Activated CD8-positive, alpha-beta memory T cell treated with anti-CD3 and anti-CD28 coated beads, Interleukin-2, amount 50 U/mL, for 1 hour (primary cell): Measurements from ENCODE around the gene ZNF681.
A peak's percentile ranks its signal among the peaks of the same experiment; 100 is the strongest.
"Not testable (repeated sequence)": the region's sequence is repeated elsewhere in the genome, so short reads cannot be mapped to it uniquely, and the experiment has no call there.

ENCODE experiments used
- DNase-seq: peaks from one replicate; pipeline ENCODE4 v3.0.0-alpha.2; 2020; ENCODE audit errors: extremely low read depth

Gene ZNF681

DNA sequence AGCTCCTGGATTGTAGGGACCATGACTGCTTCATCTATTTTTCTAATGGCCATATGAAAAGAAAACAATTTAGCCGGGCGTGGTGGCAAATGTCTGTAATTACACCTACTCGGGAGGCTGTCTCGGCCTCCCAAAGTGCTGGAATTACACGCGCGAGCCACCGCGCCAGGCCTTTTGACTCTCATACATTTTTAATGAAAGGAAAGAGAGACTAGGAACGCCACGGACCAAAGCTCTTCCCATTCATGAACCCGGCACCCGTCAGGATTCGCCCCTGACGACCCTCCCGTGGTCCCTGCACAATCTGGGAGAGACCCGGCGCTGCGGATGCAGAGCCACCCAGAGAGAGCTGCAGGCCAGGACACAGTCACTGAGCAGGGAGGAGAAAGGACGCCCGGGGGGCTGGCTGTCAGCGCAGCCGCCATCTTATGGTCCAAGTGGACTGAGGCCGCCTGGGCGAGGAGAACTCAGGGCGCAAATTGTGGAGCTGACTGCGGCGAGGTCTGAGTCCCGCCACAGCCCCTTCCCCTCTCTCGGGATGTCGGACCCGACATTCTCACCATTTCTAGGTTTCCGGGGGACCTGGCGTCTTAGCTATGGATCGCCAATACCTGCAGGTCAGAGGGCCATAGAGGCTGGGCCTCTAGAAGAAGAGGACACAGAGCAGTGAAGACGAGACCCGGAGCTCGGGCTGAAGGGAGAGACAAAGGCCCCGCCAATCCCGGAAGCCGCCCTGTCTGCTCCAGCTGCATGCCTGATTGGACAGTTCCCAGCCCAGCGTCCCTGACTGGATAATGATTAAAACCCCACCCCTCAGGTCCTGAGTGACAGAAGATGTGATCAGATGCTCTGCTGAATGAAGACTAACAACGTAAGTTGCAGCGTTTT is at the start of gene ZNF681:
Gene ZNF681 (minus strand): TSS at position 705 of the 888 bp plus-strand sequence. CDS start 142 bp downstream, at position 563.
- peak; percentile 77 for DNase-seq

DNA sequence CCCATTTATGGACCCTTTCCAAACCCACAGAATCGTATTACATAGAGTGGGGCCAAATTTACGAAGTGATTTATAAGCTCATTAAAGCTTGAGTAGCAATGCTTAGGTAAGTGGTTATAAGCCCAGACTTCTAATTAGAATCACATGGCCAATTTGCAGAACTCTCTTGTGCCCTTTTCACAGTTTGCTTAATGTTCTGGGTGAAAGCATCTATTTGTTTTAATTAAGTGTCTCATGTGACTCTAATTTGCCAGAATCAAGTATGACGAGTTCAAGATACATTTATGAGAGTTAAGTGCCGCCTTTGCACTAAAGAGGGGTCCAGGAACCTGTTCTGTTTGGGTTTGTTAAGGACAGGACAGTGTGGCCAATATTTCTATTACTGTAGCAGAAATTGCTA is 46.0 kb upstream of the ZNF681 start:
- DNase-seq, result no peak

DNA sequence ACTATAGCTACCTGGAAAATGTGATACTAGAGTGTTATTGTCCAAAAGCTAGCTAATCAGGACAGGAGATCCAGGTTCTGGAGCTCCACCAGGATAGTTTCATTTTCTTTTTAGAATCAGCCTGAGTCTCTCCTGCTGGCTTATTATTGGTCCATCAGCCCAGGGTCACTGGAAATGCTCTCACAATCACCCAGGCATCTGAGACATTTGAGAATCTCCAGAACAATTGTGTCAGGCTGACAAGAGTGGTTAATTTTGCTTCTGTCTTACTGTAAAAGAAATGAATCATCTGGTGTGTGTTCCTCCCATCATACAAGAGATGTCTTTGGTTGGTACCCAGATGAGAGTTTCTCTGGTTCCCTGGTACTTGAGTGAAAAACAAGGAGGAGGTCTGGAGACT is 43.6 kb upstream of the ZNF681 start:
- no peak for DNase-seq

DNA sequence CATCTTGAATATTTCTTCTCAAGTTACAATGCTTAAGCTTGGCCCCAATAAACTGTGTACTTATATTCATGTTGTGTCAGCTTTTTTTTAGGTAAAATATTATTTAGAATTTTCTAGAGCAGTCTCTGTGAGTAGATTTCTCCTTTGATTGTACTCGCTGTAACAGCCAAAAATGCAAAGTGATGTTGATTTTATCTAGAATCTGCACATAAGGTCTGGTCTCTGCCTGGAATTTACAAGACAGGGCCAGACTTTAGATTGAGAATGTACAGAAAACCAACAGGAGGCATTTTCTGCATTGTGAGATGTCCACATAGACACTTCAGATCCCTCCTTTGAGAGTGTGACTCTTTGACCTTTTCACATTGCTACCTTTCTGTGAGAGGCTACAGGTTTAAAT is 43.1 kb upstream of the ZNF681 start:
- DNase-seq, result no peak

DNA sequence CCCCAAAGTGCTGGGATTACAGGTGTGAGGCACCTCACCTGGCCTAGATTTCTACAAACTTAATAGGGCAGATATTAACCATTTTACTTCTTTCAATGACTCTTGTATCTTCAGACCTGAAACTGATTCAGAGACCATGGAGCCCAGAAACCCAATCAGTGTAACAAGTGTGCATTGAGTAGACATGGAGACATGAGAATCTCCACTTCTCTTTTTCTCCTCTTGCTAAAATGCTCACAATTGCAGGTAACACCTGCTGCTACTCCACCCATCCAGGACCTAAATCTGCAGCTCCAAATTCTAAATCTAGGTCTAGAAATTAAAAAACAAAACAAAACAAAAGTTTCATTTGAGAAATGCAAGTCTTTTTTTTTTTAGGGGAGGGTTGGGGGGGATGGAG is 42.2 kb upstream of the ZNF681 start:
- DNase-seq, result no peak

DNA sequence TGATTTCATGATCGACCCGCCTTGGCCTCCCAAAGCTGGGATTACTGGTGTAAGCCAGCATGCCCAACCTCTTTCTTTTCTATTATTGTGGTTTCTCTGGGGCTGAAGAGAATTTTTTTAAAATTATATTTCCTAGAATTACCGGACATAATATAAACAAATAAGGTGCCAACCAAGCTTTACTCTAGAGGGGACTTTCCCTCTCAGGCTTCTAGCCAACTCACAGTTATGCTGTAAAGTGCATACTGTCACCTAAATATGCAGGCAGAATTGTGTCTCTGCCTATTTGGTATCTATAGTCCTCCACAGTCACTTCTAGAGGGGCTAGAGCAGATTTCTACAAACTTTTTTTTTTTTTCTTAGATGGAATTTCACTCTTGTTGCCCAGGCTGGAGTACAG is 41.6 kb upstream of the ZNF681 start:
- DNase-seq, result no peak

DNA sequence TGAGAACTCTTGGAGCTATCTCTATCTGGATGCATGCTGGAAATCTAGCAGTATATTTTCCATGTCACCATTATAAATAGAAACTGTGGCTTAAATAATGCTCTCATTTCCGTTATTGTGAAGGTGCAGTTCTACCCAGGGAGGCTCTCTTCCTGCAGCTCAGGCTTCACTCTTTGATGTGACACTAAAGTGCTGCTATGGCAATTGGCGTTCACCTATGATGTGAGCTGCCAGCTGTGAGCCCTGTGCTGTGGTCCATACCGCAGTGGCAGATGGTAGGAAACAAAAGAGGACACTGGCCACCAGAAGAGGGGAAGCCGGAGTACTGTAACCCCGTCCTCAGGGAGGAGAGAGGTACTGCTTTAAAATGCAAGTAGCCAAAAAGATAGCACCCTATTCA is 40.6 kb upstream of the ZNF681 start:
- DNase-seq, result peak; percentile 11

DNA sequence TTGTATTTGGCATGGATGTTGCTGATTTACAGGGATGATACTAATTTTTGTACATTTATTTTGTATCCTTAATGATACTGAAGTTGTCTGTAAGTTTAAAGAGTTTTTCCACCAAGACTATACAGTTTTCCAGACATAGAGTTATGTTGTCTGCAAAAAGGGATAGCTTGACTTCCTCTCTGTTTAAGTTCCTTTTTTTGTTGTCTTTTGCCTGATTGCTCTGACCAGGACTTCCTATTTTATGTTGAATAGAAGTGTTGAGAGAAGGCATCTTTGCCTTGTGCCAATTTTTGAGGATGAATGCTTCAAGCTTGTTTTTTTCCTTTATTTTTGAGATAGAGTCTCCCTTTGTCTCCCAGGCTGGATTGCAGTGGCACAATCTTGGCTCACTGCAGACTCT is 36.8 kb upstream of the ZNF681 start:
- no peak for DNase-seq

DNA sequence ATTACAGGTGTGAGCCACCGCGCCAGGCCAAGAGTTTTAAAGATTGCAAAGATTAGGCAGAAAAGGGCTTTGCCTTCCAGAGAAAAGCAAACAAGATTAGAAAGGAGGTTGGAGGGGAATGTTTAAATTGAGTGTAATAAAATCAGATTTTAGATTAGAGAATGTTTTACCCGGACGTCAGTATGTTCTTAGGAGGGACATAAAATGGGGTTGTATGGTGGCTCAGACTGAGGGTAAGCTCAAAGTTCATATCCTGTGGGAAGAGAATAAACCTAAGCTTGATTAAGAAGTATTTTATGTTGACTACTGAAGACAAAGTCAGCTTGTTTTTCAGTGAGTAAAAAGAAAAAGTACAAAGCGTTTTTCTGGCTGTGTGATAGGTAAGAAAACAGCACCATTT is 34.1 kb upstream of the ZNF681 start:
- DNase-seq, result no peak

DNA sequence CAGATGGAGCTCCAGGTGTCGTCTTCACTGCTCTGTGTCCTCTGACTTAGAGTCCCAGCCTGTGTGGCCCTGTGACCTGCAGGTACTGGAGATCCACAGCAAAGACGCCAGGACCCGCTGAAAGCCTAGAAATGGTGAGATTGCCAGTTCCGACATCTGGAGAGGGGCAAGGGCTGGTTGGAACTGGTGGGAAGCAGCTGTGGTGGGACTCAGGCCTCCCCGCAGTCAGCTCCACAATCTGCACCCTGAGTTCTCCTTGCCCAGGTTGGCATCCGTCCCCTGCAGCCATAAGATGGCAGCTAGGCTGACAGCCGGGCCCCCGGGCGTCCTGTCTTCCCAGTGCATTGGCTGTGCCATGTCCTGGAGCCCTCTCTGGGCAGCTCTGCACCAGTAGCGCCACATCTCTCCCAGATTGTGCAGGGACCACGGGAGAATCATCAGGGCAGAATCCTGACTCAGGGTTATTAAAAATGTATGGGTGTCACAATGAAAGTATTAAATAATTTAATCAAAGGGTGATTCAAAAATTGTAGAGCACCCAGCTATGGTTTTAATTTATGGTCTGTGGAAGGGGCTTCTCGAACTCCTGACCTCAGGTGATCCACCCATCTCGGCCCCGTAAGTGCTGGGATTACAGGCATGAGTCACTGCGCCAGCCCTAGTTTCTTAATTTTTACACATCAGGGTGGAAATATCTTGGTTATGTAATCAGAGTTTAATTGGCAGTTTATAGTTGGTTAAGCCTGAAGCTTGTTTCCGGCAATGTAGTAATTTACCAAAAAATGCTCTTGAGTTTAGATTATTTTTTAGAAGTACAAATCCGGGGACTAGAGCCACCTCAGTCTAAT is 32.2 kb upstream of the ZNF681 start:
- no peak for DNase-seq

DNA sequence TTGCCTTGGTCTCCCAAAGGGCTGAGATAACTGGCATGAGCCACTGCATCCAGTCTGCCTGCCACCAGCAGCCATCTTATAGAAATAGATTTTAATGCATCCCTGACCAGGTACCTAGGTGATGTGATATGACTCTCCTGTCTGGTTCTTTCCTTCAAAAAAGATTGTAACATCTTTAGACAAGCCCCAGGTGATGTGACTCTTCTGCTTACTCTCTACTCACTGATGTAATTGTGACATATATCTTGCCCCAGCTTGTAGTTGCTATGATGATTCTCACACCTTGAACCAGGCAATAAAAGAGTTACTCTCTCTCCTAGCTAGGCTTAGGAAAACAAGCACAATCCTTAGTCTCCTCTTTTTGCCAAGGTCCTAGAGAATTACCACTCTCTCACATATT is 30.6 kb upstream of the ZNF681 start:
- no peak for DNase-seq

DNA sequence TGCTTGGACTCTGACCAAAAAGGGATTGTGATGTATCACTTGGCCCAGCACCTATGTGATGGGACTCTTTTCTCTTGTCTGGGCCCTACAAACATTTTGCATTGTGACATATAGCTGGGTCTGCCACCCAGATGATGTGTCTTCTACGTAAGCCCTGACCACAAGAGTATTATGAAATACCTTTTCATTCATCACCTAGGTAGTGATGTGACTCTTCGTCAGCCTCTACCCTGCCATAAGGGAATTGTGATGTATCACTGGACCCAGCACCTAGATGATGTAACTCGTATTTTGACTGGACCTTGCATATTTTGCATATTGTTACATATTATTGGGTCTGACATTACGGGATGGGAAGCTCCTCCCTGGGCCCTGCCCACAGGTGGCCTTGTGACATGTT is 29.7 kb upstream of the ZNF681 start:
- DNase-seq, result no peak

DNA sequence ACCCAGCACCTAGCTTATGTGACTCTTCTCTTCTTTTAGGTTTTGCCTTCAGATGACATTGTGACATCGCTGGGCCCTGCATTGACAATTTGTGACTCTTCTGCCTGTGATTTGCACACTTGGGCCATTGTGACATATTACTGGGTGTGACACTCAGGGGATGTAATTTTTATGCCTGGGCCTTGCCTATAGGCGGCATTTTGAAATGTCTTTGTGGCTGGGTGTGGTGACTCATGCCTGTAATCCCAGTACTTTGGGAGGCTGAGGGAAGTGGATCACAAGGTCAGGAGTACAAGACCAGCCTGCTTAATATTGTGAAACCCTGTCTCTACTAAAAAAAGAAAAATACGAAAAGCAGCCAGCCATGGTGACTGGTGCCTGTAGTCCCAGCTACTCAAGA is 28.4 kb upstream of the ZNF681 start:
- DNase-seq, result no peak

DNA sequence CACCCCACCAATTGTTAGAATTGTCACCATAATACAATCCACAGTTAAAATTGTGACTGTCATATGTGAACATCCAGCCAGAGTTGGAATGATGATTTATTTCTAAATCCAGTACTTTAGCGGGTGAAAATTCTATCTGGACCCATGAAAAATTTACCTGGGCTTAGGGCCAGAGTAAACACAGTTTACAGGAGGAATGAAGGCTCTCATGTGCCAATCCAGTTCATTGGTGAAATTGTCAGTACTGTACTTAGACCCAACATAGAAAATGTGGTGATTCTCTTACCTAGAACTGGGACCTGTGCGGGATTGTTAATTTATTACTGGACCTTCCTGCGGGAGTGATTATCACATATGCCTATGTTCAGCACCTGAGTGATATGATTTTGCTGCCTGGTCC is 27.3 kb upstream of the ZNF681 start:
- no peak for DNase-seq

DNA sequence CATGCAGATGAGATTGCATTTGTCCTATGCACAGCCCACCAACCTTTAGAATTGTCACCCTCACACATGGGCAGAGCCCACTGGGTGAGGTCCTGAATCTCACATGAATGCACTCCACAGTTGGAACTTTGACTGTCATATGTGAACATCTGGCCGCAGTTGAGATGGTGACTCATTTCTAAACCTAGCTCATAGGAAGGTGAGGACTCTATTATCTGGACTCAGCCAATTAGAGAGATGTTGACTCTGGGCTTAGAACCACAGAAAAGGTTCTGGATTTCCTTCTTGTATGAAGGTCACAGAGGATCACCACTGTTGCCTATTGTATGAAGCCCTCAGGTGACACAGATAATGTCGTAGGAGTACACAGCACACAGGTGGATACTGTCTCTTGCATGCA is 25.6 kb upstream of the ZNF681 start:
- DNase-seq, result no peak

DNA sequence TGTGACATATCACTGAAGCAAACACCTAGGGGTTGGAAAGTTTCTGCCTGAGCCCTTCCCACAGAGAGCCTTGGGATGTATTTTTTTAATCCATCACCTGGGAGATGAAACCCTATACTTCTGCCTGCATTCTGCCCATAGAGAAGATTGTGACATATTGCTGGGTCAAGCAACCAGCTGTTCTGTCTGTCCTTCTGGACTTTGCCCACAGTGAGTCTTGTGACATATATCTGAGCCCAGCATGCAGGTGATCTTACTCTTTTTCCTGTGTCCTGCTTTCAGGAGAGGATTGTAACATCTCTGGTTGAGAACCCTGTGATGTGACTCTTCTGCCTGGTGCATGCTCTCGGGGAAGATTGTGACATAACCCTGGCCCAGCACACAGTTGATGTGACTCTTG is 24.9 kb upstream of the ZNF681 start:
- no peak for DNase-seq

DNA sequence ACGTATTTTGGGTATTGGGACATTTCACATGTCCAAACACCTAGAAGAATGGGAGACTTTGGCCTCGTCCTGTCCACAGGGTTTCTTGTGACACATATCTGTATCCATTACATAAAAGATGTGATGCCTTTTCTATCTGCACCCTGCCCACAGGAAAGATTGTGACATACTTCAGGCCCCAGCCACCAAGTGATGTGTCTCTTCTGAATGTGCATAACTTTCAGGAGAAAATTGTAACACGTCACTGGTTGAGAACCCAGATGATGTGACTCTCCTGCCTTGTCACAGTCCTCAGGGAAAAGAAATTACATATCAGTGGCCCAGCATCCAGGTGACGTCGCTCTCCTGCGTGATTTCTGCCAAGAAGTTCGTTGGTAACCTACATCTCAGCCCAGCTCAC is 21.0 kb upstream of the ZNF681 start:
- DNase-seq, result no peak

DNA sequence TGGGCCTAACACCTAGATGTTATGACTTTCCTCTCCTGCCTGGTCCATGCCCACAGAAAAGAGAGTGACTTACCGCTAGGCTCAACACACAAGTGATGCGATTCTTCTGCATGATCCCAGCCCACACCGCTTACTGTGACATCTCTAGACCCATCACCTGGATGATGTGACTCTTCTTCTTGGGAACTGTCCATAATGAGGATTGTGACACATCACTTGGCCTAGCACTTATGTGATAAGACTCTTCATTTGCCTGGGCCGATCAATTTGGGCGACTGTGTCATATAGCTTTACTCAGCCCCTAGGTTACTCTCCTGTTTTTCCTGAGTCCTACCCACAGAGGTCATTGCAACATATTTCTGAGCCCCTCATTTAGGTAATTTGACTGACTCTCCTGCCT is 19.9 kb upstream of the ZNF681 start:
- DNase-seq, result no peak

DNA sequence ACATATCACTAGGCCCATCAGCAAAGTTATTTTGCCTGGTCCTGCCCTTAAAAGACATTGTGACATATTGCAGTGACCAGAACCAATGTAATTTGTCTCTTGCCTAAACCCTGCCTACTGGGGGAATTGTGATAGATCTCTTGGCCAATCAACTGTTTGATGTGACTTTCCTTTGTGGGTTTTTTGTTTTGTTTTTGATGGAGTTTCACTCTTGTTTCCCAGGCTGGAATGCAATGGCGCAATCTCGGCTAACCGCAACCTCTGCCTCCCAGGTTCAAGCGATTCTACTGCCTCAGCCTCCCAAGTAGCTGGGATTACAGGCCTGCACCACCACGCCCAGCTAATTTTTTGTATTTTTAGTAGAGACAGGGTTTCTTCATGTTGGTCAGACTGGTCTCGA is 19.3 kb upstream of the ZNF681 start:
- DNase-seq, result not testable (repeated sequence)

DNA sequence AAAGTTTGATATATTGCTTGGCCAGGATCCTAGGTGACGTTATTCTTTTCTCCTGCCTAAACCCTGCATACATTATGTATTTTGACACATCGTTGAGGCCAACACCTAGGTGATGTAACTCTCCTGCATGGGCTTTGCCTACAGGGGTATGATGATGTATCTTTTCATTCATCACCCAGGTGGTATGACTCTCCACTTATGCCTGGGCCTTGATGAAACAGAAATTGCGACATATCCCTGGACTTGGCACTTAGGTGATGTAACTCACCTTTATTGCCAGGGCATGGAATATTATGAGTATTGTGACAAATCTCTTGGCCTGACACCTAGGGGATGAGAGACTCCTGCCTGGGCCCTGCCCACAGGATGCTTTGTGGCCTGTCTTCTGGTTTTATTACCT is 18.5 kb upstream of the ZNF681 start:
- no peak for DNase-seq

DNA sequence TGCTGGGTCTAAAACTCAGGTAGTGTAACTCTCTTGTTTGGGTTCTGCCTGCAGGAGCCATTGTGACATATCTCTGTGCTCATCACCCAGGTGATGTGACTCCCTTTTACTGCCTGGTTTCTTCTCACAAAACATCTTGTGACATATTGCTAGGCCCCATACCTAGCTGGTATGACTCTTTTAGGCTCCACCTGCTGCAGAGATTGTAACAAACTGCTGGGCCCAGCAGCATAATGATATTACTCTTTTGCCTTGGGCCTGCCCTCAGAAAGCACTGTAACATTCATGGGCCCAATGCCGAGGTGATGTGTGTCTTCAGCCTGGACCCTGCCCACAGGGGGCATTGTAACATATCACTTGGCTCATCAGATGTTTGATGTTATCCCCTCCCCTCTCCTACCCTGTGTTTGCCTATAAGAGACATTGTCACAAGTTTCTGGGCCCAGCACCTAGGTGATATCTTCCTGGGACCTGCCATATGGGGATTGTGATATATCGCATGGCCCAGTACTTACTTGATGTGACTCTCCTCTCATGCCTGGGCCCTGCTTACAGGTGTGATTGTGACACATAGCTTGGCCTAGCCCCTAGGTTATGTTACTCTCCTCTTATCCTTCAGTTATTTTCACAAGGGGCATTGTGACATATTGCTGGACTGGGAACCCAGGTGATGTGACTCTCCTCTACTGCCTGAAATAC is 18.0 kb upstream of the ZNF681 start:
- DNase-seq, result no peak

DNA sequence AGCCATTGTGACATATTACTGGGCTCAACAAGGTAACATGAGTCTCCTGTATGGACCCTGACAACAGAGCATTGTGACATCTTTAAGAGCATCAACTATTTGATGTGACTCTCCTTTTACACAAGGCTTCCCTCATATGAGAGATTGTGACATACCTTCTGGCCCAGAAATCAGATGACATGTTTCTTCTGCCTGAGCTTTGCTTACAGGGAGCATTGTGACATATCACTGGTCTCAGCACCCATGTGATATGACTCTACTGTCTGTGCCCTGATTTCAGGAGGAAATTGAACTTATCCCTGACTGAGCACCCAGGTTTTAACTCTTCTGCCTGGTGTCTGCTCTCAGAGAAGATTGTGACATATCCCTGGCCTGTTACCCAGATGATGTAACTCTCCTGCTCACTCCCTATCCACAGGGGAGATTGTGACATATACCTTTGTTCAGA is 15.9 kb upstream of the ZNF681 start:
- no peak for DNase-seq
